Activated T-cell treated with anti-CD3 and anti-CD28 coated beads for 24 hours (primary cell): Measurements from ENCODE around the gene KIAA0753.

Experiments used
- DNase-seq: peaks from one replicate; pipeline ENCODE4 v3.0.0-alpha.2; 2020; ENCODE audit warnings: low read depth

The KIAA0753 gene

DNA sequence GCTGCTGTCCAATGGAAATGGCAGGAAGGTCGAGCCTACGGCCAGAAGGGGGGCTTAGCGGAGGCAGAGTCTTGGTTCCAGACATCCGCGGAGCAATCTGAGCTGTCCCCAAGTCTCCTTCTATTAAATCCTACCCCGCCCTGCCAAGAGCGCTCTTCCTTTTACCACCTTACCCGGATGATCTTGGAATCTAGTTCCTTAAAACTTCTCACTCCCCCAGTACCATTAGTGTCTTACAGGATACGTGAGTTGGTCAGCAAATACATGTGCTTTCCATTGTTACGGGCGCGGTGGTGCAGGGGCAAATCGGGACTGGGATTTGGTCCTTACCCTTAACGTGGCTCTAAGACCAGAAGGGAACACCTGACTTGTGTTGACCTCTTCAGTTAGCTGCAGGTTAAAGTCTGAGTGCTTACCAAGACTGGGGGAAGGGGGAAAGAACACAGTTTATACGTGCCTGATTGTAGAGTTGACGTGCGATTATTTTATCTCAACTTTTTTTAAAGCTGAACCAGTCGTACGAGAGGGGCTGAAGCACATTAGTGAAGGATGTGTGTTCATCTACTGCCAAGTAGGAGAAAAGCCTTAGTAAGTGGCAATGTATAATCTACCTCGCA is 844 bp upstream of the KIAA0753 start:
- DNase-seq: no peak

GRCh38 chr17:6639586-6640535 is 650 bp downstream of the KIAA0753 start:
- DNase-seq: no peak

DNA sequence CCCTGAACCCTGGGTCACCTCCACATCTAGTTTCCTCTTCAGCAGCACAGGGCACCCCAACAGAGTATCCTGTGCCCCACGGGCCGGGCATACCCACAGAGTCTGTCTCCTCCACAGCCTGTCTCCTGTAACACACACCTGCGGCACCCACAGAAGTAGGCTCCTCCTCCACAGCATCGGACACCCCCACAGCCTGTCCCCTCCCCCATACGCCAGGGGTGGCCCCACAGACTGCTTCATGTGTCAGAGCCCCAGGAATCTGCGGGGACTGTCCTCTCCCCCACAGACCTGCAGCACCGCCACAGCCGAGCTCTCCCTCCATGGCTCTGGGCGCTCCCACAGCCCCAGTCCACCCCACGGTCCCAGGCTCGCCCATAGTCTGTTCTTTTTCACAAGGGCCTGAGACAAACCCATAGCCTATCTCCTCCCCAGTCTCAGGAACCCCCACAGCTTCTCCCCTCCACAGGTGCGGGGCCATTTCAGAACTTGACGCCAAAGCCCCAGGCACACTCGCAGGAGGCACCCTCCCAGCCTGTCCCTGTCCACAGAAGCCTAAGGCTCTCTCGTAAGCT is 1.4 kb downstream of the KIAA0753 start:
- DNase-seq: no peak

DNA sequence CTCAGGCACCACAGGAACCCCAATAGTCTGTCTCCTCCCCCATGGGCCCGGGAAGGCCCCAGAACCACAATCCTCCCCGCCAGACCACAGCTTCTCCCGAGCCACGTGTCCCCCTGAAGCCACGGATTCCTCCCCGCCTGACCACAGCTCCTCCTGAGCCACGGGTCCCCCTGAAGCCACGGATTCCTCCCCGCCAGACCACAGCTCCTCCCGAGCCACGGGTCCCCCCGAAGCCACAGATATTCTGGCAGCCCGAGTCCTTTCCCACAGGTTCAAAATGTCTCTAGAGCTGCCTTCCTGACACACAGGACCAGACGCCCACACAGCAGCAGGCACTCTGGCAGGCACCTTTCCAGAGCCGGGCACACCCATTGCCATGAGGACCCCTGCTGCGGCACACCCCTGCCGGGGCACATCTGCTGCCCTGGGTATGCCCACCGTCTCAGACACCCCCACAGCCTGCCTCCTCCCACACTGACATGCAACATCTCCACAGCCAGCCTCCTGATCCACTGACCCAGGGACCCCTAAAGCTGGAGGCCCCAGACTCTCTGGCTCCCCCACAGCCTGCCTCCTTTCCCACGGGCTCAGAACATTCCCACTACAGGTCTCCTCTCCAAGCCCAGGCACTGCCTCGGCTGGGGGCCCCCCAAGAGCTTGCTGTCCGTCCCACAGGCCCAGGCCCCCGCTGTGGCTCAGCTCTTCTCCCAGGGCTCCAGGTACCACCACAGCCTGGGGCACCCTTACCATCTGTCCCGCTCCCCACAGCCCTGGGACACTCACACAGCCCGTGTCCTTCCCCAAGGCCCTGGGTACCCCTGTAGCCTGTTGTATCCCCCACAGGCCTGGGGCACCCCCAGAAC is 2.2 kb downstream of the KIAA0753 start:
- DNase-seq: no peak

- DNase-seq: no peak
Observed at GRCh38 chr17:6637458-6637840, 3.1 kb downstream of the KIAA0753 start.

DNA sequence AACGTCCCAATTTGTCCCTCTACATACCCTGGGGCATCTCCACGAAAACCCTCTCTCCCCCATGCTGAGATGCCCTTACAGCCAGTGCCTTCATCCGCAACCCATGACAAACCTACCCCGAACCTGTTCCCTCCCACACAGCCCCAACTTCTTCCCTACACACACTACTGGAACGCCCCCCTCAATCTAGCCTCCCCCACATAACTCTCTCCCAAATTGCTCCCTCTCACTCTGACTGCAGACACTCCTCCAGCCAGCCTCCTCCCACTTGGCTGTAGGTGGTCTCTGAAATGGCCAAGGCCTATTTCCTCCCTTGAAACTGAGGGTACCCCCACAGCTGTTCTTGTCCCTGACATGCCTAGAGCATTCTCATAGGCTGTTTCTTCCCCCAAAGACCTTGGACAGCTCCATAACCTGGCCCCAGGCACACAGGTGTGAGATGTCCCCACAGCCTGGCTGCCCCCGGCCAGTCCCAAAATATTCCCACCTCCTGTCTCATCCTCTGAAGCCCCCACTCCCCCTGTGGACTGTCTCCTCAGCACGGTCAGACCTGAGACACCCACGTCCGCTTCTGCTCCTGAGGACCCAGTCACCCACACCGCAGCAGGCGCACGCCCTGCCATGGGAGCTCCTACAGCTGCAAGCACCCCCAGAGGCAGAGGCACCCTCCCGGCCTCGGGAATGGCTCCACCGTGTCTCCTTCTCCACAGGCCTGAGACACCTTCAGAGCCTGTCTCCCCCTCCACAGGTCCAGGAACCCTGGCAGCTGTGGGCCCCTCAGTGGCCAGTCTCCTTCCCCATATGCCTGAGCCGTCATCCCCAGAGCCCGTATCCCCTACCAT is 3.7 kb downstream of the KIAA0753 start:
- no peak for DNase-seq

DNA sequence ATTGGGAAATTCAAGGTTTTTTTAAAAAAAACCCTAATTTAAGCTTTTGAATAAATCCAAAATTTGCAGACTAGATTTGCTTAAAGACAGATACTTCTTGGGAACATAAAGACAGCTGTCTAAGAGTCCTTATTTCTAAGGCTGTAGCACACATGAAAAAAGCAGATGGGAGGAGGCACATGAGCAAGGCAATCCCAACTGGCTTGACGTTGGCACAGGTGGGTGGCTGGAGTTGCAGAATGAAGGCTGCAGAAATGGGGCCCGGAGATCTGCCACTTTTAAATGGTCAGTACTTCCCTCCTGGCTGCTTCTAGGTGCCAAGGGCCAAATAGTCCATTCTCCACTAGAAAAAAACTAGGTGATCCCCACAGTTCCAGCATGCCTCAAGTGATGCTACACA is 4.4 kb downstream of the KIAA0753 start:
- no peak for DNase-seq

GRCh38 chr17:6633263-6633662 is 7.2 kb downstream of the KIAA0753 start:
- DNase-seq: no peak

DNA sequence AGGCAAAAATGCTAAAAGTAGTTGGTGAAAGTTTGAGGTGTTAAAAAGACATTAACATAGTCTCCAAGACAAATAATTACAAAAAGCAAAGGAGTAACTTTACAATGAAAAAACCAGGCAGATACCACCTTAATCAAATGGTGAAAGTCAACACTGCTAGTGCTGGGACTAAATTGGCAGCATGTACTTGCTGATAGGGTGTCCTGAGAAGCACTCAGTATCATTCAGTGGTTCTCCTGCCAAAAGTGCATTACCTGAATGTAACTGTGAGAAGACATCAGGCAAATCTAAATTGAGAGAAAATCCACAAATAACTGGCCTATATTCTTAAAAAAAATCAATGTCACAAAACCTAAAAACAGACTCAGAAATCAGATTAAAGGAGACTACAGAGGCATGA is 8.0 kb downstream of the KIAA0753 start:
- DNase-seq: no peak

DNA sequence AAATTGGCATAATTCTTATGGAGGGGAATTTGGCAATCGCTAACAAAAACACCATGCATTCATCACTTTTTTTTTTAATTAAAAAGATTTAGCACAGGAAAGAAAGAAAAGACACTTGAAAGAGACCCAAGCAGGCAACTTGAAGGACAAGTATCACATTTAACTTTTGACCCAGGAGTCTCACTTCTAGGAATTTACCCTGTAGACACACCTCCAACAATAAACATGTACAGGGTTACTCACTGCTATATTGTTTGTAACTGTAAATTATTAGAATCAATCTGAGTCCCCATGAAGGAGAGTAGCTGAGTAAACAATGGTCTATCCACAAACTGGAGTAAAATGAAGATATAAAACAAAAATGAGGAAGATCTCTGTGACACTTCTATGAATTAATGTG is 10.1 kb downstream of the KIAA0753 start:
- DNase-seq: no peak

GRCh38 chr17:6627019-6627418 is 13.5 kb downstream of the KIAA0753 start:
- DNase-seq: no peak

DNA sequence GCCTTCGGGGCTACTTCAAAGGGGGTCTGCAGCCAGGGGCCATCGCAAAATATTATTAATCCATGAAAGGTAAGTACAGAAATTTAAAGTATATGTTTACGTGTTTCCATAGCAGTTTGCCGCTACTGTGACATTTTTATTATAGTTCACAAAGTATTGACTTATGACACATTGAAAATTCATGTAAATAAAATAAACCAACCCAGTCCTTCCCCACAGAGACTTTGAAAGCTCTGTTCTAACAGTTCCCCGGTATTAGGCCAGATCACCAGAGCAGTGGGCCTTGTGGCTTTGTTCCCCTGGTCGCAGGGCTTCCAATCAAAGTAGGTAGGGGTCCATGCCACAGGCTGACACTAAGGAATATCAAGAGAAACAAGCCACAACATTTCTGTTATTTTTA is 13.9 kb downstream of the KIAA0753 start:
- DNase-seq: no peak

GRCh38 chr17:6623941-6624340 is 16.6 kb downstream of the KIAA0753 start:
- no peak for DNase-seq

GRCh38 chr17:6611231-6611630 is 29.3 kb downstream of the KIAA0753 start:
- DNase-seq: no peak

- no peak for DNase-seq
Observed at GRCh38 chr17:6610011-6610410, 30.5 kb downstream of the KIAA0753 start.

DNA sequence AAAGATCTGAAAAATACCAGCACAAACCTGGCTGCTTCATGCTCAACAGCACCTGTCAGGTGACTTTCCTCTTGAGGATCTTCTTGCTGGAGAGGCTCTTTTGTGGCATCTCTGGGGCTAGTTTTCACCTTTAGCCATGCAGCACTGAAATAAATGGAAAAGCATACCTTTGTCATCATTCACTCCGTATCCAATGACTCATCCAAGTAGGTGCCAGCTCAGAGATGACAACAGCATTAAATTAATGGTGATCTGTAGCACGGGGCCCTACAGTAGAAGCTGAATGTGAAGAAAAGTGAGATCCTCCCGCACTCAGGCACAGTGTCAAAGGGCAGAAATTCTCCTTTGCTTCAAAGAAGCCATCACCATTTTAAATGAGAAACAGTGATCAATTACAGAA is 32.2 kb downstream of the KIAA0753 start:
- DNase-seq: no peak

- DNase-seq: no peak
Observed at GRCh38 chr17:6605142-6605541, 35.4 kb downstream of the KIAA0753 start.

- no peak for DNase-seq
Observed at GRCh38 chr17:6603744-6604325, 36.7 kb downstream of the KIAA0753 start.

GRCh38 chr17:6602141-6602540 is 38.4 kb downstream of the KIAA0753 start:
- DNase-seq: no peak

GRCh38 chr17:6599364-6599763 is 41.1 kb downstream of the KIAA0753 start:
- DNase-seq: no peak

- DNase-seq: no peak
Observed at GRCh38 chr17:6597727-6598126, 42.8 kb downstream of the KIAA0753 start.
